H9 (cell line): ENCODE measurements around the gene MYRIP. TPM values are rescaled to one million over a fixed set of nuclear protein-coding genes. Genes with fewer than 3 reads are reported as not detected.

Source experiments
- DNase-seq: peaks from one replicate; pipeline ENCODE4 v3.0.0-alpha.2; 2017
- H2AFZ ChIP-seq: one replicate; pipeline ENCODE4 v1.6.1; 2013; ENCODE audit warnings: mild to moderate bottlenecking, low read length, control low read depth, moderate library complexity
- H2AK5ac ChIP-seq: 2 replicates; pipeline ENCODE4 v1.6.1; 2013; ENCODE audit warnings: low read length, control low read depth, mixed read lengths; ENCODE audit not compliant: insufficient read length
- H2BK120ac ChIP-seq: one replicate; pipeline ENCODE4 v1.6.1; 2013; ENCODE audit warnings: low read depth, mild to moderate bottlenecking, low read length, control low read depth, inconsistent platforms; ENCODE audit not compliant: poor library complexity, severe bottlenecking
- H2BK12ac ChIP-seq: 2 replicates; pipeline ENCODE4 v1.6.1; 2013; ENCODE audit warnings: low read length, control low read depth, mixed read lengths, low read depth; ENCODE audit not compliant: insufficient read length
- H2BK15ac ChIP-seq: 2 replicates; pipeline ENCODE4 v1.6.1; 2013; ENCODE audit warnings: low read depth, low read length, control low read depth
- H2BK20ac ChIP-seq: one replicate; pipeline ENCODE4 v1.6.1; 2013; ENCODE audit warnings: low read depth, mild to moderate bottlenecking, low read length, control low read depth, inconsistent platforms; ENCODE audit not compliant: poor library complexity, severe bottlenecking
- H2BK5ac ChIP-seq: 2 replicates; pipeline ENCODE4 v1.6.1; 2013; ENCODE audit warnings: low read length, control low read depth, mixed read lengths; ENCODE audit not compliant: insufficient read length
- H3K14ac ChIP-seq: 2 replicates; pipeline ENCODE4 v1.6.1; 2013; ENCODE audit warnings: low read length, control low read depth; ENCODE audit not compliant: insufficient read depth
- H3K18ac ChIP-seq: 2 replicates; pipeline ENCODE4 v1.6.1; 2013; ENCODE audit warnings: low read depth, mild to moderate bottlenecking, mixed read lengths, low read length, control low read depth; ENCODE audit not compliant: insufficient read length
- H3K23ac ChIP-seq: 2 replicates; pipeline ENCODE4 v1.6.1; 2013; ENCODE audit warnings: low read length, control low read depth, mixed read lengths, low read depth; ENCODE audit not compliant: insufficient read length
- H3K23me2 ChIP-seq: 2 replicates; pipeline ENCODE4 v1.6.1; 2013; ENCODE audit warnings: low read depth, mild to moderate bottlenecking, mixed read lengths, low read length, control low read depth; ENCODE audit not compliant: insufficient read length, poor library complexity, severe bottlenecking
- H3K27ac ChIP-seq: 2 replicates; pipeline ENCODE4 v1.5.1; 2013; ENCODE audit warnings: low read length, control low read depth, mixed read lengths, low read depth; ENCODE audit not compliant: insufficient read length
- H3K27me3 ChIP-seq: 2 replicates; pipeline ENCODE4 v1.6.1; 2013; ENCODE audit warnings: low read length, control low read depth, inconsistent platforms; ENCODE audit not compliant: insufficient read depth
- H3K4ac ChIP-seq: 2 replicates; pipeline ENCODE4 v1.6.1; 2013; ENCODE audit warnings: low read depth, mild to moderate bottlenecking, control low read depth, inconsistent platforms, low read length, moderate library complexity
- H3K4me1 ChIP-seq: 2 replicates; pipeline ENCODE4 v1.6.1; 2013; ENCODE audit warnings: low read length, control low read depth, inconsistent platforms; ENCODE audit not compliant: insufficient read depth
- H3K4me2 ChIP-seq: 2 replicates; pipeline ENCODE4 v1.6.1; 2013; ENCODE audit warnings: low read length, control low read depth, mixed read lengths; ENCODE audit not compliant: insufficient read length, insufficient read depth
- H3K56ac ChIP-seq: 2 replicates; pipeline ENCODE4 v1.6.1; 2013; ENCODE audit warnings: low read depth, mild to moderate bottlenecking, mixed read lengths, low read length, control low read depth; ENCODE audit not compliant: insufficient read length
- H3K79me1 ChIP-seq: 2 replicates; pipeline ENCODE4 v1.6.1; 2013; ENCODE audit warnings: low read depth, mild to moderate bottlenecking, moderate library complexity, low read length, control low read depth, inconsistent platforms; ENCODE audit not compliant: insufficient read depth, poor library complexity, severe bottlenecking
- H3K79me2 ChIP-seq: 2 replicates; pipeline ENCODE4 v1.6.1; 2013; ENCODE audit warnings: low read length, control low read depth, inconsistent platforms; ENCODE audit not compliant: insufficient read depth
- H3K9ac ChIP-seq: 2 replicates; pipeline ENCODE4 v1.6.1; 2013; ENCODE audit warnings: low read length, control low read depth, mixed read lengths; ENCODE audit not compliant: insufficient read length; ENCODE audit errors: extremely low read depth
- H3K9me3 ChIP-seq: one replicate; pipeline ENCODE4 v1.6.1; 2013; ENCODE audit warnings: low read depth, low read length, inconsistent platforms; ENCODE audit not compliant: control insufficient read depth
- H3T11ph ChIP-seq: one replicate; pipeline ENCODE4 v1.6.1; 2013; ENCODE audit warnings: mild to moderate bottlenecking, low read length, control low read depth, inconsistent platforms
- H4K20me1 ChIP-seq: one replicate; pipeline ENCODE4 v1.6.1; 2013; ENCODE audit not compliant: control insufficient read depth, insufficient read length, insufficient read depth
- H4K5ac ChIP-seq: 2 replicates; pipeline ENCODE4 v1.6.1; 2013; ENCODE audit warnings: low read depth, mild to moderate bottlenecking, mixed read lengths, low read length, control low read depth; ENCODE audit not compliant: insufficient read length
- H4K8ac ChIP-seq: replicated peaks from 2 replicates; pipeline ENCODE4 v1.6.1; 2013; ENCODE audit warnings: low read length, control low read depth, mixed read lengths, low read depth; ENCODE audit not compliant: insufficient read length
- H4K91ac ChIP-seq: 2 replicates; pipeline ENCODE4 v1.6.1; 2013; ENCODE audit warnings: low read depth, mild to moderate bottlenecking, moderate library complexity, mixed read lengths, low read length, control low read depth; ENCODE audit not compliant: insufficient read length
- H3K27ac Mint-ChIP-seq, 3 experiments: 2 replicates in 2 of 3; 3 replicates in 1 of 3; pipeline ENCODE4 v1.8.0; 2020 to 2021; ENCODE audit warnings: mixed read lengths in 3 of 3, mild to moderate bottlenecking in 1 of 3, moderate library complexity in 1 of 3
- H3K27me3 Mint-ChIP-seq: 2 replicates; pipeline ENCODE4 v1.8.0; 2021; ENCODE audit warnings: low read depth, mild to moderate bottlenecking, moderate library complexity, mixed read lengths
- H3K36me3 Mint-ChIP-seq, 3 experiments: 2 replicates in 2 of 3; 3 replicates in 1 of 3; pipeline ENCODE4 v1.8.0; 2020 to 2021; ENCODE audit warnings: low read depth in 3 of 3, mixed read lengths in 3 of 3; ENCODE audit not compliant: insufficient read depth in 1 of 3
- H3K4me1 Mint-ChIP-seq, 2 experiments: 2 replicates each; pipeline ENCODE4 v1.8.0; 2020; ENCODE audit warnings: mixed read lengths in 2 of 2
- H3K4me3 Mint-ChIP-seq, 2 experiments: 2 replicates in 1 of 2; 3 replicates in 1 of 2; pipeline ENCODE4 v1.8.0; 2020 to 2021; ENCODE audit warnings: mild to moderate bottlenecking in 2 of 2, mixed read lengths in 2 of 2, moderate library complexity in 1 of 2
- H3K9me3 Mint-ChIP-seq, 2 experiments: 2 replicates in 1 of 2; 3 replicates in 1 of 2; pipeline ENCODE4 v1.8.0; 2020; ENCODE audit warnings: mild to moderate bottlenecking in 2 of 2, mixed read lengths in 2 of 2, moderate library complexity in 1 of 2
- CTCF ChIP-seq: fragments of 200-600 bp; sonication (generic); conservative IDR thresholded peaks from 3 replicates; pipeline ENCODE4 v1.8.0; 2021; ENCODE audit warnings: antibody characterized with exemption, mild to moderate bottlenecking
- WGBS: extraction: QIAGEN DNeasy Blood & Tissue Kit; methylation state at CpG from one replicate; pipeline ENCODE4 v1.1.7; 2013; ENCODE audit warnings: missing lambda C conversion rate, low lambda C conversion rate, mixed read lengths; ENCODE audit not compliant: insufficient read length; ENCODE audit errors: extremely low coverage; 5-methylcytosine and 5-hydroxymethylcytosine counted together
- total RNA-seq: library from RNA; stranded (reverse); gene quantifications from 2 replicates; pipeline ENCODE4 v1.2.1, GENCODE V29; 2021

Gene MYRIP
- total RNA-seq, 1 experiment from 2014 or later: 1.8 TPM

- no peak overlapping the region for H2BK5ac ChIP-seq
- H3K9me3 ChIP-seq: no peaks in the 10 kb centered on the region
- WGBS: no CpG with 5 or more reads among the region's 3 CpGs
- H3K27ac ChIP-seq: no peak overlapping the region
- TF ChIP-seq CTCF: peak; percentile 94
- no peak overlapping the region for H4K91ac ChIP-seq
- Mint-ChIP-seq H3K4me3 (no peak overlapping the region), H3K4me1 (peaks cover 16% of the 10 kb centered on the region in 2 experiments), H3K27me3 (no peaks in the 10 kb centered on the region; the same call in none of the 2 replicates), H3K9me3 (no peaks in the 10 kb centered on the region), H3K27ac (peak overlapping the region in 2 of 3 experiments; percentile 20 to 23; a peak in 2 of 7 replicates), H3K36me3 (no peaks in the 10 kb centered on the region)
- no peak overlapping the region for H3K18ac ChIP-seq
- no peak overlapping the region for H3K4ac ChIP-seq
- no peak overlapping the region for H2AFZ ChIP-seq
- H3K79me2 ChIP-seq: no peaks in the 10 kb centered on the region
- no peak overlapping the region for H3K14ac ChIP-seq
- no peaks in the 10 kb centered on the region for H3K27me3 ChIP-seq
- no peak overlapping the region for H2BK12ac ChIP-seq
- no peaks in the 10 kb centered on the region for H3K23me2 ChIP-seq
- no peak overlapping the region for H4K5ac ChIP-seq
- no peaks in the 10 kb centered on the region for H3K4me1 ChIP-seq
- no peaks in the 10 kb centered on the region for H3K79me1 ChIP-seq
- no peak overlapping the region for H3K56ac ChIP-seq
- no peak overlapping the region for H4K8ac ChIP-seq
- H4K20me1 ChIP-seq: no peaks in the 10 kb centered on the region
- H2BK15ac ChIP-seq: no peak overlapping the region
- no peak overlapping the region for H3K23ac ChIP-seq
- no peak overlapping the region for H2BK120ac ChIP-seq
- no peak overlapping the region for H2AK5ac ChIP-seq
- no peak overlapping the region for H3K4me2 ChIP-seq
- H3T11ph ChIP-seq: no peak overlapping the region
- peak; percentile 62 for DNase-seq
- no peak overlapping the region for H2BK20ac ChIP-seq
- no peak overlapping the region for H3K9ac ChIP-seq
Observed at GRCh38 chr3:40191850-40192448, 382.5 kb downstream of the MYRIP start.
